ENCODE data around the gene SLC22A12. TPM values are rescaled to one million over a fixed set of nuclear protein-coding genes. Genes with fewer than 3 reads are reported as not detected.

SLC22A12 gene
- total RNA-seq, 1 donor from 2014 or later: not detected

DNA sequence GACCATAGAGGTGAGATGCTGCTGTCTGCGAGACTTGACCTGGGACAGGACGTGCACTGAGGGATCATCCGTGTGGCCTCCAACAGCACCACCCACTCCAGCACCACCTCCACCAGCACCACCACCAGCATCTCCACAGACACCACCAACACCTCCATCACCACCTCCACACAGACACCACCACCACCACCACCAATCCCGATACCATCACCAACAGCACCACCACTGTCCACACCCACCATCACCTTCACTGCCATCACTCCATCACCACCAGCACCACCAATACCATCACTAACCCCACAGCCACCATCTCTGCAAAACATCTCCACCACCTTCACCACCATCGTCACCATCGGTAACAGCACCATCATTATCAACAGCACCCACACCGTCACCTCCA is 26.6 kb upstream of the SLC22A12 start:
- H3K9me3 ChIP-seq (ENCODE audit: low read depth): no peaks in the 10 kb centered on the region
- Mint-ChIP-seq H3K4me3 (no peak overlapping the region), H3K27me3 (ENCODE audit: insufficient read depth, low read depth) (peaks cover 9% of the 10 kb centered on the region), H3K36me3 (no peaks in the 10 kb centered on the region), H3K4me1 (peaks cover 52% of the 10 kb centered on the region), H3K9me3 (no peaks in the 10 kb centered on the region), H3K27ac (no peak overlapping the region)
- peaks cover 15% of the 10 kb centered on the region for H3F3A ChIP-seq (ENCODE audit: low read depth)
- no peak overlapping the region for H3K4me2 ChIP-seq
- no peak overlapping the region for H3K9ac ChIP-seq
- no peaks in the 10 kb centered on the region for H3K27me3 ChIP-seq
- H2AFZ ChIP-seq (replicated peaks): no peak overlapping the region
- no peak for DNase-seq (ENCODE audit: low spot score)
- TF ChIP-seq EZH2phosphoT487 (IDR thresholded peaks at IDR 0.05) (no peak), EZH2 (IDR thresholded peaks at IDR 0.05) (no peak)
- TF ChIP-seq, protein P1, sequence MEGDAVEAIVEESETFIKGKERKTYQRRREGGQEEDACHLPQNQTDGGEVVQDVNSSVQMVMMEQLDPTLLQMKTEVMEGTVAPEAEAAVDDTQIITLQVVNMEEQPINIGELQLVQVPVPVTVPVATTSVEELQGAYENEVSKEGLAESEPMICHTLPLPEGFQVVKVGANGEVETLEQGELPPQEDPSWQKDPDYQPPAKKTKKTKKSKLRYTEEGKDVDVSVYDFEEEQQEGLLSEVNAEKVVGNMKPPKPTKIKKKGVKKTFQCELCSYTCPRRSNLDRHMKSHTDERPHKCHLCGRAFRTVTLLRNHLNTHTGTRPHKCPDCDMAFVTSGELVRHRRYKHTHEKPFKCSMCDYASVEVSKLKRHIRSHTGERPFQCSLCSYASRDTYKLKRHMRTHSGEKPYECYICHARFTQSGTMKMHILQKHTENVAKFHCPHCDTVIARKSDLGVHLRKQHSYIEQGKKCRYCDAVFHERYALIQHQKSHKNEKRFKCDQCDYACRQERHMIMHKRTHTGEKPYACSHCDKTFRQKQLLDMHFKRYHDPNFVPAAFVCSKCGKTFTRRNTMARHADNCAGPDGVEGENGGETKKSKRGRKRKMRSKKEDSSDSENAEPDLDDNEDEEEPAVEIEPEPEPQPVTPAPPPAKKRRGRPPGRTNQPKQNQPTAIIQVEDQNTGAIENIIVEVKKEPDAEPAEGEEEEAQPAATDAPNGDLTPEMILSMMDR (IDR thresholded peaks at IDR 0.05): no peak
- no peak overlapping the region for H3K27ac ChIP-seq
- no peaks in the 10 kb centered on the region for H4K20me1 ChIP-seq (ENCODE audit: low read depth)
- H3K79me2 ChIP-seq (ENCODE audit: low read depth): no peaks in the 10 kb centered on the region
- no peak overlapping the region for H3K4me3 ChIP-seq
- no peaks in the 10 kb centered on the region for H3K36me3 ChIP-seq
- H3K4me1 ChIP-seq: peaks cover 22% of the 10 kb centered on the region

DNA sequence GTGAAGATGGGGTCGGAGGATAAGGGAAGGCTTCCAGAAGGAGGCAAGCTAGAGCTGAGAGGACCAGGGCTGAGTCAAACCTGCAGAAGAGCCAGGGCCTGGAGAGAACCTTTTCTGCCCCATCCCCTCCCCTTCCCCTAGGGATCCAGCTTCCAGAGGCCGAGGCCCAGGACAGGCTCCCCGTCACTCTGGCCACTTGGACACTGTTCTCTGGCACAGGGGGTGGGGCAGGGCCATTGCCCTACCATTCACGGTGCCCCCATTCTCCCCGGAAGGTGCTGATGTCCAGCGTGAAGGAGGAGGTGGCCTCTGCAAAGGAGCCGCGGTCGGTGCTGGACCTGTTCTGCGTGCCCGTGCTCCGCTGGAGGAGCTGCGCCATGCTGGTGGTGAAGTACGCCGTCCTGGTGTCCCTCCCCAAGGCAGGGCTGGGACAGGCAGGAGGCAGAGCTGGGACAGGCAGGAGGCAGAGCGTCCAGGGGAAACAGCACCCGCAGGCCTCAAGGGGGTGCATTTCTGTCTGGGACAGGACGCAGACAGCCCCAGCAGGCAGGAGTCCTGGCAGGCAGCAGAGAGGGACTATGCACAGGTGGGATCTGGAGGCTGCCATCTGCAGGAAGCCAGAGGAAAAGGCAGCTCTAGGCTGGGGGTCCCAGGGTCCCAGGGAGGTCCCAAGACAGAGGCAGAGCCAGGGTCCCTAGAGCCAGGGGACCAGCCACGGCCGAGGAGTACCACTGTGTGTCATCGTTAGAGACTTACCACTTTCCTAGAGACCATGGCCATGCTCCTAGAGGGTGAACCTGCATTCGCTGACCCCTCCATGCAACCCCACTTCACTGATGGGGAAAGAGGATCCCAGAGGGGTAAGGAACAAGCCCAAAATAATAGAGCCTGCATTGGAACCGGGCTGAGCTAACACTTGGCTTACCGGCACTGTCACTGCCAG is 25.8 kb upstream of the SLC22A12 start:
- Mint-ChIP-seq H3K4me1 (peaks cover 49% of the 10 kb centered on the region), H3K4me3 (peak overlapping the region; percentile 69), H3K36me3 (no peaks in the 10 kb centered on the region), H3K27ac (peak overlapping the region; percentile 90), H3K9me3 (no peaks in the 10 kb centered on the region), H3K27me3 (ENCODE audit: insufficient read depth, low read depth) (peaks cover 9% of the 10 kb centered on the region)
- Histone ChIP-seq H3K4me2 (no peak overlapping the region), H3K4me1 (peaks cover 22% of the 10 kb centered on the region), H4K20me1 (ENCODE audit: low read depth) (no peaks in the 10 kb centered on the region), H3K4me3 (no peak overlapping the region), H3K9ac (no peak overlapping the region), H3K79me2 (ENCODE audit: low read depth) (no peaks in the 10 kb centered on the region), H3F3A (ENCODE audit: low read depth) (peaks cover 15% of the 10 kb centered on the region), H3K27ac (no peak overlapping the region), H2AFZ (replicated peaks) (no peak overlapping the region), H3K36me3 (no peaks in the 10 kb centered on the region), H3K9me3 (ENCODE audit: low read depth) (no peaks in the 10 kb centered on the region), H3K27me3 (no peaks in the 10 kb centered on the region)
- peak; percentile 73 for DNase-seq (ENCODE audit: low spot score)
- no peak for TF ChIP-seq EZH2 (IDR thresholded peaks at IDR 0.05)
- TF ChIP-seq, protein P1 (IDR thresholded peaks at IDR 0.05): peak; percentile 54

DNA sequence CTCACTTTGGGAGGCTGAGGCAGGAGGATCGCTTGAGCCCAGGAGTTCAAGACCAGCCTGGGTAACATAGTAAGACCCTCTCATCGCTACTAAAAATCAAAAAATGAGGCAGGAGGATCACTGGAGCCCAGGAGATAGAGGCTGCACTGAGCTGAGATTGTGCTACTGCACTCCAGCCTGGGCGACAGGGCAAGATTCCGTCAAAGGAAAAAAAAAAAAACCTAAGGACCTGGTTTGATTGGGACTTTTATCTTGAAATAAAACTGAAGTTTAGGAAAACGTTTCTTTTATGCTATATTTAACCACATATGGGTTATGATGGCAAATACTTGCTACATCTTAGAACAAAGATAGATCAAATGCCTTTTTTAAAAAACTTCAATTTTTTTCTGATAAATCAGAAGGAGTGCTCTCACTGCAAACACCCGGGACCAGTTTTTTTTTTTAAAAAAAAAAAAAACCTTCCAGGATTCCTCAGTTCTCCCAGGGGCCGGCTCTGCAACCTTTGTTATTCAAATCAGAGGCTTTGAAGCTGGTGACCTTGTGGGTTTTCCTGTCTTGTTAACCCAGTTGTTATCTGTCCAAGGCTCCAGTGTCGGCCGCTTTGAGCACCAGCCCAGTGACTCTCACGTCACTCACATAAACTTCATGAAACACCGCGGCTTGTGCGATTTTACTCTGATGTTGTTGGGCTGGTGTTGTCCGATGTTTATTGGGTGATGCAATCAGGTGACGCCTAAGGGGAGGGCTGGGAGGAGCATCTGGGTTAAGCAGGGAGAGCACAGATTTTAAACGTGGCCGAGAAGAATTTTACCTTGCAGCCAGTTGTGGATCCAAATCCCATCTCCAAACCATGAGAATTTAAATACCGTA is 24.7 kb upstream of the SLC22A12 start:
- peak overlapping the region; percentile 9 for H3K9ac ChIP-seq

More for the DNA sequence above, 24.7 kb upstream of the SLC22A12 start:
- no peaks in the 10 kb centered on the region for H3K27me3 ChIP-seq
- no peaks in the 10 kb centered on the region for H3K79me2 ChIP-seq (ENCODE audit: low read depth)
- no peaks in the 10 kb centered on the region for H3K36me3 ChIP-seq
- H3K9me3 ChIP-seq (ENCODE audit: low read depth): no peaks in the 10 kb centered on the region
- Mint-ChIP-seq H3K36me3 (no peaks in the 10 kb centered on the region), H3K4me3 (peak overlapping the region; percentile 69), H3K4me1 (peaks cover 42% of the 10 kb centered on the region), H3K9me3 (no peaks in the 10 kb centered on the region), H3K27me3 (ENCODE audit: insufficient read depth, low read depth) (peaks cover 9% of the 10 kb centered on the region), H3K27ac (peak overlapping the region; percentile 90)
- peaks cover 22% of the 10 kb centered on the region for H3K4me1 ChIP-seq
- no peaks in the 10 kb centered on the region for H4K20me1 ChIP-seq (ENCODE audit: low read depth)
- peaks cover 15% of the 10 kb centered on the region for H3F3A ChIP-seq (ENCODE audit: low read depth)
- peak overlapping the region; percentile 95 for H2AFZ ChIP-seq (replicated peaks)
- peak; percentile 83 for DNase-seq (ENCODE audit: low spot score)
- H3K4me2 ChIP-seq: peak overlapping the region; percentile 76
- TF ChIP-seq, protein P1 (IDR thresholded peaks at IDR 0.05): no peak
- TF ChIP-seq EZH2 (IDR thresholded peaks at IDR 0.05): no peak
- no peak for TF ChIP-seq EZH2phosphoT487 (IDR thresholded peaks at IDR 0.05)
- H3K4me3 ChIP-seq: peak overlapping the region; percentile 42
- H3K27ac ChIP-seq: peak overlapping the region; percentile 71

All from neural progenitor cell (in vitro differentiated cells).